8988T (cell line): ENCODE measurements around the gene ALDH4A1.
A peak's percentile ranks its signal among the peaks of the same experiment; 100 is the strongest.

Experiments used
- DNase-seq: peaks from one replicate; pipeline ENCODE4 v3.0.0; 2011

ALDH4A1 gene, protein sequence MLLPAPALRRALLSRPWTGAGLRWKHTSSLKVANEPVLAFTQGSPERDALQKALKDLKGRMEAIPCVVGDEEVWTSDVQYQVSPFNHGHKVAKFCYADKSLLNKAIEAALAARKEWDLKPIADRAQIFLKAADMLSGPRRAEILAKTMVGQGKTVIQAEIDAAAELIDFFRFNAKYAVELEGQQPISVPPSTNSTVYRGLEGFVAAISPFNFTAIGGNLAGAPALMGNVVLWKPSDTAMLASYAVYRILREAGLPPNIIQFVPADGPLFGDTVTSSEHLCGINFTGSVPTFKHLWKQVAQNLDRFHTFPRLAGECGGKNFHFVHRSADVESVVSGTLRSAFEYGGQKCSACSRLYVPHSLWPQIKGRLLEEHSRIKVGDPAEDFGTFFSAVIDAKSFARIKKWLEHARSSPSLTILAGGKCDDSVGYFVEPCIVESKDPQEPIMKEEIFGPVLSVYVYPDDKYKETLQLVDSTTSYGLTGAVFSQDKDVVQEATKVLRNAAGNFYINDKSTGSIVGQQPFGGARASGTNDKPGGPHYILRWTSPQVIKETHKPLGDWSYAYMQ

DNA sequence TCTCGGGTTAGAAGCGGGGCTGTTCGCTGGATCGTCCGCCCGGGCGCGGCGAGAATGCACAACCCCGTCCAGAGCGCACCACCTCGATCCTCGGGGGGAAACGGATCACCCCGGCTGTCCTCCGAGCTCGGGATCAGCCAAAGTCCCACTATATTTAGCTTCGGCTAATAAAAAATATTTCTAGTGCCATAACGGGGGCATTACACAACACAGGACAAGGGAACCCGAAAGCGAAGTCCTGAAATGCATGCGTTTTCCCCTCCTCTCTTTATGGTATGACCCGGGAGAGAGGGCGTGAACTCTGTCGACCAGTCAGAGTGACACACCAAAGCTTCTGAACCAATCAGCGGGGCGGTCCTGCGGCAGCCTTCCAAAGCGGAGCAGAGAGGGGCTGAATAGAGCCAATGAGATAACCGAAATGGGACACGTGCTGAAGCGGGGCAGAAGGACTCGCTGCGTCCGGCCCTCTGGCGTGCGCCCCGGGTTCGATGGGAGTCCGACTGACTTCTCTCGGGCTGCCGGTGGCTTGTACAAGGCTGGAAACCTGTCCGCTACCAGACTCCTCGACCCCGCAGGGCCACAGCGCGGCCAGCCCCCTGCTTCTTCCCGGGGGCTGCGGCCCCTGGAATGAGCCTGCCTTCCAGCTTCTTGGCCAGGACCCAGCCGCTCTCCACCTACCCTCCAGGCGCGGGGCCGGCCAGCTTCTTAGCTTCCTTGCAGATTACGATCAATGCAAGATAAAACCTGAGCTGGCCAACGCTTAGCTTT lies at the start of gene ALDH4A1:
TSS of gene ALDH4A1 (minus strand) at position 33 of the 768 bp plus-strand sequence. CDS start at position 1, 32 bp downstream.
- DNase-seq, result peak; percentile 90

DNA sequence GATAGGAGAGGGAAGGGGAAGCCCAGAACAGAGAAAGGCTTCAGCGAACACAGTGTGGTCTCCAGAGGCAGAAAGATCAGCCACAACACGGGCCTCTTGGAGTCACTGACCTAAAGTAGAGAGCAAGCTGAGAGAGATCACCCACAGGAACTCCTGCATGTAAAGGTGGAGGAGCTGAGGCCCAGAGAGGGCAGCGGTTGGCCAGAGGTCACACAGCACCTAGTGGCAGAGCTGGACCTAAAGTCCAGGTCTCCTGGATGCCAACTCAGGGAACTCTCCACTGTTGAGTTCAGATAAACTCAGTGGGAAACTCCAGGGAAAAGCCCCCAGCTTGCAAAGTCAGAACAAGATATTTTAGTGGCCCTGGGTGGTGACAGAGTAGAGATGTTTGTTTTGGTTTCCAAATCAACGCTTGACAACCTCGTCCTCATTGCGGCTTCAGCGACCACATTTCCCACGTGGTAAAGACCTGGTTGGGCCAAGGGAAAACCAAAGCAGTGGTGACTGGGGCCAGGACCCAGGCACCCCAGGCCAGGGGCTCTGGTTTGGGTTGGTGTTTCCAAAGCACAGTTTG lies 49.5 kb upstream of the ALDH4A1 start:
- no peak for DNase-seq

DNA sequence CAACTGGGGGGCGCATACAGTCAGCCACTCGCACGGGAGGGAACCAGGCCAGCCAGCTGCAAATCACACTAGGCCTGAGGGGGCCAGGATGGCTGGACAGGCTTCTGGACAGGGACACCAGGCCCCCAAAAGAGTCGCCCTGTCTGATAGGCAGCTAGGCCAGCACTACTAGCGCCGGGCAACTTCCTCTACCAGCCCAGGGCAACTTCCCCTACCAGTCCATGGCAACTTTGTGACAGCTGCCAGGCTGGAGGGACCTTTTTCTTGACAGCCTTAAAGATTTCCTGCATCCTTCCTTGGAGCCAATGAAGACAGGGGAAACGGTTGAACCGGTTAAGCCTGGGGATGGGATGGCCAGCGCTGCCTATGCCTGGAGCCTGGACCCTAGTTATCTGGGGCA lies 49.1 kb upstream of the ALDH4A1 start:
- no peak for DNase-seq

DNA sequence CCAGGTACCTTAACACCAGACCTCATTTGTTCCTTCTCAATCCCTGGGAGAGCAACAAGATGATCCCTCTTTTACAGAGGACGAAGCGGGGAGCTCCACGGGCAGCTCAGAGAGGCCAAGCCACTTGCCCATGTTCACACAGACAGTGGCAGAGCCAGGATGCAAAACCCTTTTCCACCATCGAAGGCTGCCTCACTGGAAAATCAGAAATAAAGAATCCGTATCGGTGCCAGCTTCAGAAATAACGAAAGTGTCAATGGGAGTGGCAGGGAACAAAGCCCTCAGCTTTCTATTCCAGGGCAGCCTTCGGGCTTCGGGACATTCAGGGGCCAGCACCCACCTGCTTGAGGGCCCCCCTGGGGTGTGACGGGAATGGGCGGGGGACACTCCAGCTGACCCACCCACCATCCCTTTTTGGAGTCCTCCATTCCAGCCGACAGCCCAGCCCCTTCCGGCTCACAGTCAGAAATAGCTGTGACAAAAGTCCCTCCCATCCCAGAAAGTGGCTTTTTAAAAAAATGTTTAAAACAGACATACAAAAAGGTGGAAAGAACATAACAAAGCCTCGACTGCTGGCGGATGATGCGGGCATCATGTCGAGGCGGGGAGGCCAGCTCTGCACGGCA lies 48.2 kb upstream of the ALDH4A1 start:
- no peak for DNase-seq

DNA sequence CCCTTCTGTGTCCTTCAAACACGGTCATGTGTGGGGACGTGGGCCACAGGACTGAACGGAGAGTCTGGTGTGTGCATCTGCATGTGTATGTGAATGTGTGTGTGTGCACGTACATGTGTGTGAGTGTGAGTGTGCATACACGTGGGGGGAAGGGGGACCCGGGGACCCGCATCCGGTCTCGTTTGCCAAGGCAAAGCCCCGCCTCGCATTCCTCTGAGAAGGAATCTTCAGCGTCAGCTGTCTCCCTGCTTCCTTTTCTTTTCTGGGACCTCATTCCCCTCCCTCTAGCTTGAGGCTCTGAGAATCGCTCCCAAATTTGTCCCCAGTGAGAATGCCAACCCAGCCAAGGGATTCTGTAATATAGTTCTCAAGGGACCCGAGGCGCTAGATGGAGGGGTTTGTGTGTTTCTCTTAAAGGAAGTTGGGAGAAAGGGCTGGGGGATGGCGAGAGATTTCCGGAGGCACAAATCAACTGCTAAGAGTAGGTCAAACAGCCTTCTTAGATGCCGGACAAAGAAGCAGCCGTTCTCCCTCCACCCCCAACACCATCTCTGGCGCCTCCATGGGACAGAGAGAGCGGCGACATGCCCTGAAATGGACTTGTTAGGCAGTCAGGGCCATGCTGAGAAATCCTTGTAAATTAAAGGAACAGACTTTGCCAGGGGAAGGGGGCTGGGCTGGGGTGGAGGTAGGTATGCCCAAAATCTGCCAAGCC lies 47.5 kb upstream of the ALDH4A1 start:
- DNase-seq, result no peak

DNA sequence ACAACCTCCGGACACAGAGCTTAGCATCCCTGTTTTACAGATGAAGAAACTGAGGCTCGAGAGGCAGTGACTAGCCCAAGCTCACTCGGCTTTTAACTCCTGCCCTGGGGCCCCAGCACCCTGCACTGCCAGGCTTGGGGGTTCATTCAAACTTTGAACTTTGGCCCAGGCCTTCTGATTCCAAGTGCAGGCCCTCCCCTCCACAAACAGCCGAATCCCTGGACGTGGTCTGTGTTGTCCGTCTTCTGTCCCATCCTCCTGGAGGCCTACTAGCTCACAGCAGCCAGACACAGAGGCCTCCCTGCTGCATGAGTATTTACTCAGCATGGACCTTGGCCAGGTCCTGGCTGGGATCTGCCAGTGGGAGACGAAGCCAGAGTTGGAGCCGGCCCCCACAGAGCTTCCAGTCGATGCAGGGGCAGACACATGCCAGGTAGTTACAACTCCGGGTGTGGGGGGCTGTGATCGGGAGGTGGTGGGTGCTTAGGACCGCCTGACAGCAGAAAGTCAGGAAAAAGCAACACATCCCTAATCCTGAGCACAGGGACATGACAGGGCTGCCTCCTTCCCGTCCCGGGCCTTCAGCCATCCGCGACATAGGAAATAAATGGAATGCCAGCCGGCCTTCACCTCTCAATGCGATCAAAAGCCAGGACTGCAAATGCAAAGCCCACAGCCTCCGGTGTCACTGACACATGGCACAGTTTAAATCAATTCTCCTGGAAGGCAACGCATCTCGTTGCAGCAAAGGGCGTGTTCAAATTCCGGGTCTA lies 46.7 kb upstream of the ALDH4A1 start:
- no peak for DNase-seq

DNA sequence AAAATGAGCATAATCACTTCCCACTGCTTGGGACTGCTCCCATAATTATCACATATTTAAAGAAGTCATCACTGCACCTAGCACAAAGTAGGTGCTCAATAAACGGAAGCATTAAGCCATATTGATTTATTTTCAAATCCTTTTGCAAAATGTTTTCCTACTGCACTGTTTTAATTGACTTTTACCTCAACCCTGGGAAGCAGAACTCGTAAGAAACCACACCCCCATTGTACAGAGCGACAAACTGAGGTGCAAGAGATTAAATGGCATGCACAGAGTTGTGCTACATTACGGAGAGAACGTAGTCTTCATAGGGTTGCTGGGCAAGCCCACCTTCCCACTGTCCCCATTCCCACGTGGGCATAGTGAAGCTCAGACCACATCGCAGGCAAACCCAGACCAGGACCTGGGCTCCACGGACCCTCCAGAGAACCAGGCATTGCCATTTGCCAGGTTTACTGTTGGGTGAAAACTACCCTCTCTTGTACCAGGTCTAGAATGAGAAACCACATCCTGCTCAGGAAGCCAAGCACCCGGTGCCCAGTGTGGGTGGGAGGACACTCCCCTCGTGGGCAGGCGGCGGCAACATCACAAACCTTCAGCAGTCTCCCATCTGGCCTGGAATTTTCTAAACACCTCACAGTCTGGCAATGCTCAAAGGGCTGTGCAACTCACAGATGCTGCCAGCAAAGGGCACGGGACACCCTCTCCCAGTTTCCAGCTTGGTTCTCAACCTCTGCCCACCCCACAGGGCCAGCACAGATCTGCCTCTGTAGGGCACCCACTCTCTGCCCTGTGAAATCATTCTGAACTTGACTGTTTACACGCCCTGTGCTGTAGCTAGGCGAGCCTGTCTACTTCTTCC lies 45.9 kb upstream of the ALDH4A1 start:
- no peak for DNase-seq

DNA sequence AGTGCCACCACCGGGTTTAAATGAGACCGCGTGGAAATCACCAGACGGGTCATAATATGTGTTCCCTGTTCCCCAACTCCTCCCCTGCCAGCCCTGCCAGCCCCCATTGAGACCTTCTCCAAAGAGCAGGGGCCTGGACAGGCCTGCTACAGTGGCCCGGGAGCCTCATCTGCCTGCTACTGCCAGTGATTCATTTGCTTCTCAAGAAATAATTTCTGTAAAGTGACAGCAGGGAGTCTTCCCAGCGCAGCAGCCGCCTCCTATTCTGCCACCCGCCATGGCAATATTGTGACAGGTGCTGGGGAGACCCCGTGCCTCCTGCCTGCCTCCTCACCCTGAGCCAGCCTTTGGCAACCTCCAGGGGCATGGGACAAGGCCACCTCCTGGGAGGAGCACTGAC lies 45.2 kb upstream of the ALDH4A1 start:
- no peak for DNase-seq

DNA sequence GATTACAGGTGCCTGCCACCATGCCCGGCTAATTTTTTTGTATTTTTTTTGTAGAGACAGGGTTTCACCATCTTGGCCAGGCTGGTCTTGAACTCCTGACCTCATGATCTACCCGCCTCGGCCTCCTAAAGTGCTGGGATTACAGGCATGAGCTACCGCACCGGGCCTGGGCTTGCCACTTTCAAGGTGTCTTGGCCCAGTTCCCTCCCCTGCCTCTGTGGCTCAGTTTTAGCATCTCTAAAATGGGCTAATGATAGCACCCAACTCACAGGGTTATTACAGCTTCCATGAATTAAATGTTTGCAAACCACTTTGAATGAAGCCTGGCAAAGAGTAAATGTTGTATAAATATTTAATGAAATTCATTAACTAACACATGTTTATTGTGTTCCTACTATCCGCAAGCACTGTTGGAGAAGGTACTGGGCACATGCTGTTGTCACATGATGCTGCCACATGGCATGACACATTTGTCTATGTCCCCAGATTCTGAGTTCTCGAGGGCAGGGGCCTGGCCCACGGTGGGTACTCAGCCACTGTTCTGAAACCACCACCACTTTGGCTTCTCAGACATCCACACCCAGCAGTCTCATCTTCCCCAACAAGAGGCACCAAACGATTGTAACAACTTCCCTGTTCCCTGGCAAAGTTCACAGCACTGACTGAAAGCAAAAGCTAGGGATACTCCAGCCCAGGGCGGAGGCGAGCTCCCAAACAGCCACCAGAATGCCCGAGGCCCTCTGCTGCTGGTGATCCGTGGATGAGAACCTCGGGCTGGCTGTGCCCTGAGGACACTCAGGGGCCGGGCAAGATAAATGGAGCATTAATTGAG lies 44.4 kb upstream of the ALDH4A1 start:
- DNase-seq, result no peak

DNA sequence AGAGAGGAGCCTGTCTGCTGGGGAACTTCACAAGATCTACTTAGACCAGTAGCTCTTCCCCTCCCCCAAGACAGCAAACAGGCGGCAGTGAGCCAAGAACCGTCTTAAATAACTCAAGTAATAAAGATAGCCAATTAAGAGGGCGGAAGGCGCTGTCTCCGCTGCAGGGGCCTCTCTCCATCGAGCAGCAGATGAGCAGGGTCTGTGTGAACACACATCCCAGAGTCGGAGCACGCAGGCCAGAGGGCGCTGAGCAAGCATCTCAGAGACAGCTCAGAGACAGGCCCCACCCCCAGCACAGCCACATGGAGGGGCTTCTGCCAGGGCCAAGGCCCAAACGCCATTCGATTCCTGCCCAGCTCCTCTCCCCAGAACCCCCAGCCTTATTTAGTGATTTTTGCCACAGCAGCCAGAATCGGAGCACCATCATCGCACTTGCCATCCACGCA lies 43.1 kb upstream of the ALDH4A1 start:
- no peak for DNase-seq

DNA sequence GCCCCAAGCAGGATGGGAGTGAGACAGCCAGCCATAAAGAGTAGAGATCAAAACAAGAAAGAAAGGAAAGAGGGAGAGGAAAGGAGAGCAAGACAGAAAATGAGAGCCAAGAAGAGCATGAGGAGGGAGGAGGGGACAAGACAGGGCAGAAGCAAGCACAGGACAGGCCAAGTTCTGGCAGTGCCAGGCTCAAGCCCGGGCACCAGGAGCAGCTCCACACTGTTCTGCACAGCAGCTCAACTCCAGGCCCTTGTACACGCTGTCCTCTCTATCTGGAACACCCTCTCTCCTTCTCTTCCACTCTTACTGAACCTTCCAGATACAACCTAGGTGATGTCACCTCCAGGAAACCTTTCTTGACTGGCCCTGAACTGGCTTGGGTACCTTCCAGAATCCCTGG lies 42.5 kb upstream of the ALDH4A1 start:
- DNase-seq, result no peak

DNA sequence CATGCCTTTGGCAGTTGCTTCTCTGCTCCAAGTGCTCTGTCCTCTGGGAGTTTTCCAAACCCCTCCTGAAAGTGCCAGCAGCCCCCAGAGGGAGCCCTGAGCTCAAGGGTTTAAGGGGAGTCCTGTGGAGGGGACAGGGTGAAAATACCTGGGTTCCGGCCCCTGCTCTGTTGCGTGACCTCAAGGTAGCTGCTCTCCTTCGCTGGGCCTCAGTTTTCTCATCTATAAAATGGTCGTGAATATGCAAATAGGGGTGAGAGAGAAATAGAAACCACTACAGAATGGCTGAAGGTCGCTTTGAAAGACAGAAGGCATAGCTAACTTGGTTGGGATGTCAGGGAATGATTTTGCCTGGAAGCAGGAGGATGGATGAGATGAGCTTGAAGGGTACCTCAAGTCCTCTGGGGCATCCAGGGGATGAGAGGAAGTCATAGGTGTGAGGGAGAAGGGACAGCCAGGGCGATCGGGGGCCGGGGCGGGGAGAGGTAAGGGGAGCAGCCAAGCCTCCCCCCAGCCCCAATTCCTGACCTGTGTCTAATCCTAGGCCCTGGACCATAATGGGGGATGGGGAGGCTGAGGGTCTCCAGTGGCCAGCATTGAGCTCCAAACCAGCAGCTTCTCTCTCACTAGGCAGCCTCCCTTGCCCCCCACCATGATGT lies 41.7 kb upstream of the ALDH4A1 start:
- DNase-seq, result no peak

DNA sequence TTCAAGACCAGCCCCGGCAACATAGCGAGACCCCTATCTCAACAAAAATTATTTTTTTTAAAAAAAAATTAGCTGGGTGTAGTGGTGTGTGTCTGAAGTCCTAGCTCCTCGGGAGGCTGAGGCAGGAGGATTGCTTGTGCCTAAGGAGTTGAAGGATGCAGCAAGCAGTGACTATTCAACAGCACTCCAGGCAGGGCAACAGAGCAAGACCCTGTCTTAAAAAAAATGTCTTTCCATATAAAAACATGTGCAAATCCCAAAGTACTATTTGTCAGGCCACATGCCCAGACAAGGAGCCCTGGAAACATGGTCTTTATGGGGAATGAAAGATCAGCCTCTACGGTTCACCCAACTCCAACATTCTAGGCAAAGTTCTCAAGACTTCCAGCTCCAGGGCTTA lies 40.8 kb upstream of the ALDH4A1 start:
- no peak for DNase-seq

DNA sequence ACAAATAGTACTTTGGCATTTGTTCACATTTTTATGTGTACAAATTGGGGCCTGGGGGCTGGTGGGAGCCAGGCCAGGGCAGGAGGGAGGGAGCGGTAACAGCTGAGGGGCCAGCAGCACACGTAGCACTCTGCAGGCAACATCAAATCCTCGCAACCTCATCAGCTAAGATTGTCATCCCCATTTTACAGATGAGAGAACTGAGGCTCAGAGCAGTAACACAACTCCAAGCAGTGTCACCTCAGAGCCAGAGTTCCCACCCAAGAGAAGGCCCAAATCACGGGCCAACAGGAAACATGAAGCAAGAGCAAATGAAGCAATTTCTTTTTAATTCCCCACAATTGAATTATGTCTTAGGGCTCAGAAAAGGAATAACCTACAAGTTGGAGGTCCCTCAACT lies 40.0 kb upstream of the ALDH4A1 start:
- DNase-seq, result no peak

DNA sequence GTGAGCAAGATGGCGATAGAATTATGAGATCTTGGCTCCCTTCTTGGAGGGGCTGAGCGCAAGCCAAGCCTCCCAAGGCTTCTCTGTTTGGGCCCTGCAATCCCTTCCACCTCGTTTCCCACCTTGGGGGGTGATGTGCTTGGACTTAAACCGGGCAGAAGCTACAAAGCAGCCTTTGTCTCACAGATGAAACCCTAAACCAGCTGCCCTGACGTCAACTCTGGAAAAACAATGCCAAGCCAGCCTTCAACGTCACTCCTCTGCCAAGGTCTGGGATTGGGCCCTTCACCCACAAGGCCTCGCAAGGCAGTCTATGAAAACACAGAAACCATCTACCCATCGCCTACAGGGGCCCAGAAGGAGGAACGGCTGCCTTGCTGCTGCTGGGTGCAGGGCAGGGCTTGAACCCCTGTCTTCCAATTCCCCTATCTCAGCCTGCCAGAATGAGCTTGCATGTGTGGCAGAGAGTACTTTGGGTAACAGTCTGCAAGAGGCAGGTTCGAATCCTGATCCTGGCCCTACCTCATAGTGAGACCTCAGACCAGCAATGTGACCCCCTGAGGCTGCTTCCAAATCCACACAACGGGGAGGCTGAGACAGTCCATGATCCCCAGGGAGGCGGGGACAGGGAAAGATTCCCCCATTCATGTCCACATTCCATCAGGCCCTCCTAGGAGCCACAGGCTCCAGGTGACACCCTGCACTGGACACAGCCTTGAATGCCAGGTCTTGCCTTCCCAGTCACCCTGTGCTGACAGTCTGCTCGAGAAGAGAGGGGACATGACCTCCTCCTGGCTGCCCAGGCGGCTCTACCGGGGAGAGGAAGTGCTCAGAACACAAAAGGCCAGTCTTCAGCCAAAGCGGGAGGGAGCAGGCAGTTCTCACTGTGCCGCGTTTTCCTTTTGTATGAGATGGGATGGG lies 39.1 kb upstream of the ALDH4A1 start:
- DNase-seq, result no peak

DNA sequence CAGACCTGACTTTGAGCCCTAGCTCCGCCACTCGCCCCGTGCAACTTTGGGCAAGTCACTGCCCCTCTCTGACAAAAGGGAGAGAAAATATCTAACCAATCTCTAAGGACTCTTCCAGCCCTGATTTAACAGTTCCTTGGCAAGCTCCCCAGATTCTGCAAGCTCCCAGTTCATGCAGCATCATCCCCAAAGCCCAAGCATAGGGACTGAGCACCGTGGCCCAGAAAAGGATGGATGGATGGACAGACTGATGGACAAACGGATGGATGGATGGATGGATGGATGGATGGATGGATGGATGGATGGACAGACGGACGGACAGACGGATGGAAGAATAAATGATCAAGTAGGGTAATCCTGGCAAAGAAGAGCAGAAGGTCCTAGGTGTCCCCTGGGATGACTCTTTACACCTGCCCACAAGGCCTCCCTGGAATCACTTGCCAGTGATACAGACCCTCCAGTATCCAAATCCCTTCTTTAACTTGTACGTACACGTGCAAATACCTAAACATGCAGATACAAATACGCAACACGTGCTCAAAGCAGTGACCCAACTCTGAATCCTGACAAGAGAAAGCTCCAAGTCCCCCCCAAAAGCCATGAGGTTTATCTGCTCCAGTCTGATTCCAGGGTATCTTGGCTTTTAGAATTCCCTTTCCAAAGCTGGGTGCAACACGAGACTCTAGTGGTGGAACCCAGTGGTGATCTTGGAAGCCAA lies 38.1 kb upstream of the ALDH4A1 start:
- DNase-seq, result no peak
